H9 (cell line): Measurements from ENCODE around the gene TEAD1. TPM values are rescaled to one million over a fixed set of nuclear protein-coding genes. Genes with fewer than 3 reads are reported as not detected.

ENCODE experiments used
- DNase-seq: peaks from one replicate; pipeline ENCODE4 v3.0.0-alpha.2; 2017
- H2AFZ ChIP-seq: one replicate; pipeline ENCODE4 v1.6.1; 2013; ENCODE audit warnings: mild to moderate bottlenecking, low read length, control low read depth, moderate library complexity
- H2AK5ac ChIP-seq: 2 replicates; pipeline ENCODE4 v1.6.1; 2013; ENCODE audit warnings: low read length, control low read depth, mixed read lengths; ENCODE audit not compliant: insufficient read length
- H2BK120ac ChIP-seq: one replicate; pipeline ENCODE4 v1.6.1; 2013; ENCODE audit warnings: low read depth, mild to moderate bottlenecking, low read length, control low read depth, inconsistent platforms; ENCODE audit not compliant: poor library complexity, severe bottlenecking
- H2BK12ac ChIP-seq: 2 replicates; pipeline ENCODE4 v1.6.1; 2013; ENCODE audit warnings: low read length, control low read depth, mixed read lengths, low read depth; ENCODE audit not compliant: insufficient read length
- H2BK15ac ChIP-seq: 2 replicates; pipeline ENCODE4 v1.6.1; 2013; ENCODE audit warnings: low read depth, low read length, control low read depth
- H2BK20ac ChIP-seq: one replicate; pipeline ENCODE4 v1.6.1; 2013; ENCODE audit warnings: low read depth, mild to moderate bottlenecking, low read length, control low read depth, inconsistent platforms; ENCODE audit not compliant: poor library complexity, severe bottlenecking
- H2BK5ac ChIP-seq: 2 replicates; pipeline ENCODE4 v1.6.1; 2013; ENCODE audit warnings: low read length, control low read depth, mixed read lengths; ENCODE audit not compliant: insufficient read length
- H3K14ac ChIP-seq: 2 replicates; pipeline ENCODE4 v1.6.1; 2013; ENCODE audit warnings: low read length, control low read depth; ENCODE audit not compliant: insufficient read depth
- H3K18ac ChIP-seq: 2 replicates; pipeline ENCODE4 v1.6.1; 2013; ENCODE audit warnings: low read depth, mild to moderate bottlenecking, mixed read lengths, low read length, control low read depth; ENCODE audit not compliant: insufficient read length
- H3K23ac ChIP-seq: 2 replicates; pipeline ENCODE4 v1.6.1; 2013; ENCODE audit warnings: low read length, control low read depth, mixed read lengths, low read depth; ENCODE audit not compliant: insufficient read length
- H3K23me2 ChIP-seq: 2 replicates; pipeline ENCODE4 v1.6.1; 2013; ENCODE audit warnings: low read depth, mild to moderate bottlenecking, mixed read lengths, low read length, control low read depth; ENCODE audit not compliant: insufficient read length, poor library complexity, severe bottlenecking
- H3K27ac ChIP-seq: 2 replicates; pipeline ENCODE4 v1.5.1; 2013; ENCODE audit warnings: low read length, control low read depth, mixed read lengths, low read depth; ENCODE audit not compliant: insufficient read length
- H3K27me3 ChIP-seq: 2 replicates; pipeline ENCODE4 v1.6.1; 2013; ENCODE audit warnings: low read length, control low read depth, inconsistent platforms; ENCODE audit not compliant: insufficient read depth
- H3K4ac ChIP-seq: 2 replicates; pipeline ENCODE4 v1.6.1; 2013; ENCODE audit warnings: low read depth, mild to moderate bottlenecking, control low read depth, inconsistent platforms, low read length, moderate library complexity
- H3K4me1 ChIP-seq: 2 replicates; pipeline ENCODE4 v1.6.1; 2013; ENCODE audit warnings: low read length, control low read depth, inconsistent platforms; ENCODE audit not compliant: insufficient read depth
- H3K4me2 ChIP-seq: 2 replicates; pipeline ENCODE4 v1.6.1; 2013; ENCODE audit warnings: low read length, control low read depth, mixed read lengths; ENCODE audit not compliant: insufficient read length, insufficient read depth
- H3K56ac ChIP-seq: 2 replicates; pipeline ENCODE4 v1.6.1; 2013; ENCODE audit warnings: low read depth, mild to moderate bottlenecking, mixed read lengths, low read length, control low read depth; ENCODE audit not compliant: insufficient read length
- H3K79me1 ChIP-seq: 2 replicates; pipeline ENCODE4 v1.6.1; 2013; ENCODE audit warnings: low read depth, mild to moderate bottlenecking, moderate library complexity, low read length, control low read depth, inconsistent platforms; ENCODE audit not compliant: insufficient read depth, poor library complexity, severe bottlenecking
- H3K79me2 ChIP-seq: 2 replicates; pipeline ENCODE4 v1.6.1; 2013; ENCODE audit warnings: low read length, control low read depth, inconsistent platforms; ENCODE audit not compliant: insufficient read depth
- H3K9ac ChIP-seq: 2 replicates; pipeline ENCODE4 v1.6.1; 2013; ENCODE audit warnings: low read length, control low read depth, mixed read lengths; ENCODE audit not compliant: insufficient read length; ENCODE audit errors: extremely low read depth
- H3K9me3 ChIP-seq: one replicate; pipeline ENCODE4 v1.6.1; 2013; ENCODE audit warnings: low read depth, low read length, inconsistent platforms; ENCODE audit not compliant: control insufficient read depth
- H3T11ph ChIP-seq: one replicate; pipeline ENCODE4 v1.6.1; 2013; ENCODE audit warnings: mild to moderate bottlenecking, low read length, control low read depth, inconsistent platforms
- H4K20me1 ChIP-seq: one replicate; pipeline ENCODE4 v1.6.1; 2013; ENCODE audit not compliant: control insufficient read depth, insufficient read length, insufficient read depth
- H4K5ac ChIP-seq: 2 replicates; pipeline ENCODE4 v1.6.1; 2013; ENCODE audit warnings: low read depth, mild to moderate bottlenecking, mixed read lengths, low read length, control low read depth; ENCODE audit not compliant: insufficient read length
- H4K8ac ChIP-seq: replicated peaks from 2 replicates; pipeline ENCODE4 v1.6.1; 2013; ENCODE audit warnings: low read length, control low read depth, mixed read lengths, low read depth; ENCODE audit not compliant: insufficient read length
- H4K91ac ChIP-seq: 2 replicates; pipeline ENCODE4 v1.6.1; 2013; ENCODE audit warnings: low read depth, mild to moderate bottlenecking, moderate library complexity, mixed read lengths, low read length, control low read depth; ENCODE audit not compliant: insufficient read length
- H3K27ac Mint-ChIP-seq, 3 experiments: 2 replicates in 2 of 3; 3 replicates in 1 of 3; pipeline ENCODE4 v1.8.0; 2020 to 2021; ENCODE audit warnings: mixed read lengths in 3 of 3, mild to moderate bottlenecking in 1 of 3, moderate library complexity in 1 of 3
- H3K27me3 Mint-ChIP-seq: 2 replicates; pipeline ENCODE4 v1.8.0; 2021; ENCODE audit warnings: low read depth, mild to moderate bottlenecking, moderate library complexity, mixed read lengths
- H3K36me3 Mint-ChIP-seq, 3 experiments: 2 replicates in 2 of 3; 3 replicates in 1 of 3; pipeline ENCODE4 v1.8.0; 2020 to 2021; ENCODE audit warnings: low read depth in 3 of 3, mixed read lengths in 3 of 3; ENCODE audit not compliant: insufficient read depth in 1 of 3
- H3K4me1 Mint-ChIP-seq, 2 experiments: 2 replicates each; pipeline ENCODE4 v1.8.0; 2020; ENCODE audit warnings: mixed read lengths in 2 of 2
- H3K4me3 Mint-ChIP-seq, 2 experiments: 2 replicates in 1 of 2; 3 replicates in 1 of 2; pipeline ENCODE4 v1.8.0; 2020 to 2021; ENCODE audit warnings: mild to moderate bottlenecking in 2 of 2, mixed read lengths in 2 of 2, moderate library complexity in 1 of 2
- H3K9me3 Mint-ChIP-seq, 2 experiments: 2 replicates in 1 of 2; 3 replicates in 1 of 2; pipeline ENCODE4 v1.8.0; 2020; ENCODE audit warnings: mild to moderate bottlenecking in 2 of 2, mixed read lengths in 2 of 2, moderate library complexity in 1 of 2
- CTCF ChIP-seq: fragments of 200-600 bp; sonication (generic); conservative IDR thresholded peaks from 3 replicates; pipeline ENCODE4 v1.8.0; 2021; ENCODE audit warnings: antibody characterized with exemption, mild to moderate bottlenecking
- WGBS: extraction: QIAGEN DNeasy Blood & Tissue Kit; methylation state at CpG from one replicate; pipeline ENCODE4 v1.1.7; 2013; ENCODE audit warnings: missing lambda C conversion rate, low lambda C conversion rate, mixed read lengths; ENCODE audit not compliant: insufficient read length; ENCODE audit errors: extremely low coverage; 5-methylcytosine and 5-hydroxymethylcytosine counted together
- total RNA-seq: library from RNA; stranded (reverse); gene quantifications from 2 replicates; pipeline ENCODE4 v1.2.1, GENCODE V29; 2021

The TEAD1 gene
- total RNA-seq, 1 experiment from 2014 or later, result 75.1 TPM

- H3K27me3 ChIP-seq, result no peaks in the 10 kb centered on the region
- no peak overlapping the region for H3K14ac ChIP-seq
- H3K56ac ChIP-seq, result no peak overlapping the region
- H3K79me1 ChIP-seq, result no peaks in the 10 kb centered on the region
- H2BK20ac ChIP-seq, result no peak overlapping the region
- H3K9ac ChIP-seq, result no peak overlapping the region
- Mint-ChIP-seq H3K4me3 (no peak overlapping the region), H3K36me3 (peaks cover 0 to 12% (median 3%) of the 10 kb centered on the region in 3 experiments; a peak in 3 of 7 replicates), H3K4me1 (peaks cover 55 to 60% of the 10 kb centered on the region in 2 experiments), H3K27me3 (no peaks in the 10 kb centered on the region), H3K27ac (peak overlapping the region; percentile 35 to 60 (median 55); a peak in 4 of 7 replicates), H3K9me3 (no peaks in the 10 kb centered on the region; a peak in 1 of 5 replicates)
- H4K5ac ChIP-seq, result no peak overlapping the region
- DNase-seq, result no peak
- WGBS, result no CpG with 5 or more reads among the region's 4 CpGs
- no peak overlapping the region for H2BK5ac ChIP-seq
- peaks cover 3% of the 10 kb centered on the region; the same call in 1 of the 2 replicates for H3K79me2 ChIP-seq
- H3K4ac ChIP-seq, result no peak overlapping the region
- no peak overlapping the region for H3K23ac ChIP-seq
- H2BK12ac ChIP-seq, result no peak overlapping the region
- H2AFZ ChIP-seq, result no peak overlapping the region
- H3K9me3 ChIP-seq, result no peaks in the 10 kb centered on the region
- H3K27ac ChIP-seq, result no peak overlapping the region
- H2AK5ac ChIP-seq, result no peak overlapping the region
- H3K4me1 ChIP-seq, result peaks cover 8% of the 10 kb centered on the region
- no peak overlapping the region for H3T11ph ChIP-seq
- H2BK120ac ChIP-seq, result no peak overlapping the region
- no peak overlapping the region for H3K18ac ChIP-seq
- H3K23me2 ChIP-seq, result no peaks in the 10 kb centered on the region
- no peak overlapping the region for H4K8ac ChIP-seq
- no peak overlapping the region for H4K91ac ChIP-seq
- TF ChIP-seq CTCF, result no peak
- H4K20me1 ChIP-seq, result no peaks in the 10 kb centered on the region
- no peak overlapping the region for H2BK15ac ChIP-seq
- no peak overlapping the region for H3K4me2 ChIP-seq
Measured at GRCh38 chr11:12822392-12823022, 148.3 kb downstream of the TEAD1 start.
